ENCODE results near the gene ACTN2.
"Not testable (repeated sequence)": the region's sequence is repeated elsewhere in the genome, so short reads cannot be mapped to it uniquely, and the experiment has no call there.

ACTN2 gene

GRCh38 chr1:236685917-236686814 lies at the start of gene ACTN2:
ACTN2 (plus strand) TSS chr1:236686499; CDS start chr1:236686674, 175 bp downstream.
- peak in 1 of 2 donors; percentile 45 for DNase-seq (ENCODE audit: low read depth in 1 of 2, low spot score in 1 of 2)

GRCh38 chr1:236638945-236639344 lies 47.4 kb upstream of the ACTN2 start:
- DNase-seq (ENCODE audit: low read depth in 1 of 2, low spot score in 1 of 2), result no peak

- no peak for DNase-seq (ENCODE audit: low read depth in 1 of 2, low spot score in 1 of 2)
These were observed 46.6 kb upstream of the ACTN2 start for GRCh38 chr1:236639686-236640085.

- no peak for DNase-seq (ENCODE audit: low read depth in 1 of 2, low spot score in 1 of 2)
These were observed 43.5 kb upstream of the ACTN2 start for GRCh38 chr1:236642763-236643162.

- no peak for DNase-seq (ENCODE audit: low read depth in 1 of 2, low spot score in 1 of 2)
These were observed 41.2 kb upstream of the ACTN2 start for GRCh38 chr1:236645016-236645680.

- no peak for DNase-seq (ENCODE audit: low read depth in 1 of 2, low spot score in 1 of 2)
These were observed 31.8 kb upstream of the ACTN2 start for GRCh38 chr1:236654511-236654910.

GRCh38 chr1:236654957-236655356 lies 31.3 kb upstream of the ACTN2 start:
- no peak for DNase-seq (ENCODE audit: low read depth in 1 of 2, low spot score in 1 of 2)

GRCh38 chr1:236657398-236657797 lies 28.9 kb upstream of the ACTN2 start:
- DNase-seq (ENCODE audit: low read depth in 1 of 2, low spot score in 1 of 2), result no peak

GRCh38 chr1:236659792-236660587 lies 26.3 kb upstream of the ACTN2 start:
- no peak for DNase-seq (ENCODE audit: low read depth in 1 of 2, low spot score in 1 of 2)

GRCh38 chr1:236663934-236664333 lies 22.4 kb upstream of the ACTN2 start:
- DNase-seq (ENCODE audit: low read depth in 1 of 2, low spot score in 1 of 2), result no peak

- DNase-seq (ENCODE audit: low read depth in 1 of 2, low spot score in 1 of 2), result not testable (repeated sequence)
These were observed 17.4 kb upstream of the ACTN2 start for GRCh38 chr1:236668909-236669308.

GRCh38 chr1:236670060-236670459 lies 16.2 kb upstream of the ACTN2 start:
- DNase-seq (ENCODE audit: low read depth in 1 of 2, low spot score in 1 of 2), result no peak

GRCh38 chr1:236673289-236673919 lies 12.9 kb upstream of the ACTN2 start:
- no peak for DNase-seq (ENCODE audit: low read depth in 1 of 2, low spot score in 1 of 2)

GRCh38 chr1:236677641-236678235 lies 8.6 kb upstream of the ACTN2 start:
- no peak for DNase-seq (ENCODE audit: low read depth in 1 of 2, low spot score in 1 of 2)

GRCh38 chr1:236681219-236681618 lies 5.1 kb upstream of the ACTN2 start:
- DNase-seq (ENCODE audit: low read depth in 1 of 2, low spot score in 1 of 2), result no peak

- no peak for DNase-seq (ENCODE audit: low read depth in 1 of 2, low spot score in 1 of 2)
These were observed 938 bp upstream of the ACTN2 start for GRCh38 chr1:236685205-236685916.

GRCh38 chr1:236686815-236687160 lies 489 bp downstream of the ACTN2 start:
- DNase-seq (ENCODE audit: low read depth in 1 of 2, low spot score in 1 of 2), result no peak

- no peak for DNase-seq (ENCODE audit: low read depth in 1 of 2, low spot score in 1 of 2)
These were observed 974 bp downstream of the ACTN2 start for GRCh38 chr1:236687273-236687672.

GRCh38 chr1:236688705-236689104 lies 2.4 kb downstream of the ACTN2 start:
- no peak for DNase-seq (ENCODE audit: low read depth in 1 of 2, low spot score in 1 of 2)
